Activated T-cell treated with anti-CD3 and anti-CD28 coated beads for 48 hours (primary cell): Measurements from ENCODE around the gene UCHL5.
A peak's percentile ranks its signal among the peaks of the same experiment; 100 is the strongest.
"Not testable (repeated sequence)": the region's sequence is repeated elsewhere in the genome, so short reads cannot be mapped to it uniquely, and the experiment has no call there.

Source experiments
- DNase-seq: peaks from one replicate; pipeline ENCODE4 v3.0.0-alpha.2; 2020; ENCODE audit warnings: low read depth

Gene UCHL5

GRCh38 chr1:193062698-193063463 is 3.7 kb upstream of the UCHL5 start:
- no peak for DNase-seq

- DNase-seq, result no peak
Observed at GRCh38 chr1:193060938-193061337, 1.8 kb upstream of the UCHL5 start.

GRCh38 chr1:193060406-193060805 is 1.2 kb upstream of the UCHL5 start:
- no peak for DNase-seq

- no peak for DNase-seq
Observed at GRCh38 chr1:193060115-193060403, 899 bp upstream of the UCHL5 start.

- peak; percentile 58 for DNase-seq
Observed at GRCh38 chr1:193058529-193059281, 455 bp downstream of the UCHL5 start.

- no peak for DNase-seq
Observed at GRCh38 chr1:193054169-193054675, 4.9 kb downstream of the UCHL5 start.

DNA sequence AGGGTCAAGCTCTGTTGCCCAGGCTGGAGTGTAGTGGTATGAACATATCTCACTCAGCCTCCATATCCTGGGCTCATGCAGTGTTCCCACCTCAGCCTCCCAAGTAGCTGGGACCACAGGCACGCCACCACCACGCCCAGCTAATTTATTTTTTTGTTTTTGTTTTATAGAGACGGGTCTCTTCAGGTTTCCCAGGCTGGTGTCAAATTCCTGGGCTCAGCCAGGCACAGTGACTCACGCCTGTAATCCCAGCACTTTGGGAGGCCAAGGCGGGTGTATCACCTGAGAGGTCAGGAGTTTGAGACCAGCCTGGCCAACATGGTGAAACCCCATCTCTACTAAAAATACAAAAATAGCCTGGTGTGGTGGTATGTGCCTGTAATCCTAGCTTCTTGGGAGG is 10.2 kb downstream of the UCHL5 start:
- DNase-seq, result not testable (repeated sequence)

- no peak for DNase-seq
Observed at GRCh38 chr1:193042766-193043691, 16.1 kb downstream of the UCHL5 start.

DNA sequence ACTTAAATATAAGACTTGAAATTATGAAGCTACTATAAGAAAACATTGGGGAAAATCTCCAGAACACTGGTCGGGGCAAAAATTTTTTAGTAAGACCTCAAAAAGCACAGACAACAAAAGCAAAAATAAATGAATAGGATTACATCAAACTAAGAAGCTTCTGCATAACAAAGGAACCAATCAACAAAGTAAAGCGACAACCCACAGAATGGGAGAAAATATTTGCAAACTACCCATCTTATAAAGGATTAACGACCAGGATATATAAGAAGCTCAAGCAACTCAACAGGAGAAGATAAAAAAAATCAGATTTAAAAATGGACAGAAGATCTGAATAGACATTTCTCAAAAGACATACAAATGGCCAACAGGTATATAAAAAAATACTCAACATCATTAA is 19.1 kb downstream of the UCHL5 start:
- DNase-seq, result no peak

- DNase-seq, result no peak
Observed at GRCh38 chr1:193036337-193037047, 22.7 kb downstream of the UCHL5 start.

DNA sequence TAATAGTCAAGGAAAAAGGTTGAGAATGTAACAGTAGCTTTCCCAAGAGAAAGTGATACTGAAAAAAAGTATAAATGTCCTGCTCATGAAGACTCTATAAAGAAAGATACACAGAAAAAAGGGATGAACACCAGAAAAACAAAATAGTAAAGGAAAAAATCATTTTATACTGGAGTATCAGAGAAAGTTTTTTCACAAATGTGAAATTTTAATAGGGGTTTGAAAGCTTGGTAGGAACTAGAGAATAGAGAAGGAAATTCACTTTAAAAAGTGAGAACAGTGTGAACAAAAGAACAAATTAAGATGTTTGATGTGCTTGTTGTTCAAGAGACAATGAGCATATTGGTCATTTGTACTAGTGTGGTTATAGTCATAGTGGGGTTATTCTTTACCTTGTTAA is 25.6 kb downstream of the UCHL5 start:
- DNase-seq, result no peak

DNA sequence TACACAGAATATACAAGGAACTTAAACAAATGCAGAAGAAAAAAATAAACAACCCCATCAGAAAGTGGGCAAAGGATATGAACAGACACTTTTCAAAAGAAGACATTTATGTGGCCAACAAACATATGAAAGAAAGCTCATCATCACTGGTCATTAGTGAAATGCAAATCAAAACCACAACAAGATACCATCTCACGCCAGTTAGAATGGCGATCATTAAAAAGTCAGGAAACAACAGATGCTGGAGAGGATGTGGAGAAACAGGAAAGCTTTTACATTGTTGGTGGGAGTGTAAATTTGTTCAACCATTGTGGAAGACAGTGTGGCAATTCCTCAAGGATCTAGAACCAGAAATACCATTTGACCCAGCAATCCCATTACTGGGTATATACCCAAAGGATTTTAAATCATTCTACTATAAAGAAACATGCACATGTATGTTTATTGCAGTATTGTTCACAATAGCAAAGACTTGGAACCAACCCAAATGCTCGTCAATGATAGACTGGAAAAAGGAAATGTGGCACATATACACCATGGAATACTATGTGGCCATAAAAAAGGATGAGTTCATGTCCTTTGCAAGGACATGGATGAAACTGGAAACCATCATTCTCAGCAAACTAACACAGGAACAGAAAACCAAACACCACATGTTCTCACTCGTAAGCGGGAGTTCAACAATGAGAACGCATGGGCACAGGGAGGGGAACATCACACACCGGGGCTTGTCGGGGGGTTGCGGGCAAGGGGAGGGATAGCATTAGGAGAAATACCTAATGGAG is 26.3 kb downstream of the UCHL5 start:
- not testable (repeated sequence) for DNase-seq

GRCh38 chr1:193031431-193031830 is 27.7 kb downstream of the UCHL5 start:
- no peak for DNase-seq

- no peak for DNase-seq
Observed at GRCh38 chr1:193030280-193030679, 28.9 kb downstream of the UCHL5 start.

DNA sequence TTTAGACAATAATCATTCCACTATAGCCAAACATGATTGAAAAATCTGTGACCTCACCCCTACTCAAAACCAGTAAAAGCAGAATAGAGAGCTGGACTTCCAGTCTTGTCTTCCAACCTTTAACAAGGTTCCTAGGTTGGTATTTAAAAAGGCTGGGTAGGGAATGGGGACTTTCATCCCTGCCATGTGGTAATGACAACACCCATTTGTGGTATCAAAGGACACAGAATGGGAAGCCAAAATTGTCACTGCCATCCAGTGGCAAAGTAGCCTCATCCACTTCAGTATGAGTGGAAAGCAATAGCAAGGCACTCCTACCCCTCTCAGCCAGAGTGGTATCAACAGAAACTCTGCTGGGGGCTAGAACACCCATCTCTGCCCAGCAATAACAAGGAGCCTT is 33.9 kb downstream of the UCHL5 start:
- DNase-seq, result no peak

DNA sequence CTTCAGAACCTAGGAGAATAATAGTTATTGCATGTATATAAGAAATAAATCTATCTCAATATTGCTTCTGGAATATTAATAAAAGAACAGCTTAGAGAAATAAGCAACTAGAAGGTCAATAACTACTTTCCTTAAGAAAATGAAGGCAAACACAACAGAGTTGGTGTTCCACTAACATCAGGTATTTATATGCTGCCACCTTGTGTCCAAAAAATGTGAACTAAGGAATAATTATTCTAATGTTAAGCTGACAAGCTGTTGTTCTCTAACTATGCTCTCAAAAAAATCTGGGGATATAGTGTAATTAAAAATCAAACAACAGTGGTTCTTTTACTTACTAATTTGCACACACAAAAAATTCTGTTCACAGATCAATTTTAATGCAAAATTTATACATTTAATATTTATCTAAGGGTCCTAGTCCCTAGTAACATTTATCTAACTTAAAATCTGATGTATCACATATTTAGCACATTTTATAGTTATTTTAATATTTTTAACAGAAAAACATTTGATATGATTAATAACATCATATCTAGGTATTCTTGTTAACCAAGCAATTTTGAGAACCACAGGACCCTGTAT is 39.6 kb downstream of the UCHL5 start:
- no peak for DNase-seq

GRCh38 chr1:193016788-193017187 is 42.4 kb downstream of the UCHL5 start:
- no peak for DNase-seq

DNA sequence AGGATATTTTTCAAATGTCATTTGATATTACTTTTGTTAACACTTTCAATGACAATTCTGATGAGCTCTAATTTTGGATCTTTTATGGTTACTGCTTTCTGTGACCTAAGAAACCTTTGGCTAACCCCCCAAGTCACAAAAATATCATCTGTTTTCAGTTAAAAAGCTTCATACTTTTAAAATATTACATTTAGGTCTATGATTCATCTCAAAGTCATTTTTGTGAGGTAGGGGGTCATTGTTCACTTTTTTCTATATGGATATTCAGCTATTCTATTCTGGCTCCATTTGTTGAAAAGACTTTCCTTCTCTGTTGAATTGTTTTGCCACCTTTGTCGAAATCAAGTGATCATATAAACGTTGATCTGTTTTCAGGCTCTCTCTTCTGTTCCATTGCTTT is 44.8 kb downstream of the UCHL5 start:
- DNase-seq, result no peak

GRCh38 chr1:193013707-193014106 is 45.5 kb downstream of the UCHL5 start:
- no peak for DNase-seq

DNA sequence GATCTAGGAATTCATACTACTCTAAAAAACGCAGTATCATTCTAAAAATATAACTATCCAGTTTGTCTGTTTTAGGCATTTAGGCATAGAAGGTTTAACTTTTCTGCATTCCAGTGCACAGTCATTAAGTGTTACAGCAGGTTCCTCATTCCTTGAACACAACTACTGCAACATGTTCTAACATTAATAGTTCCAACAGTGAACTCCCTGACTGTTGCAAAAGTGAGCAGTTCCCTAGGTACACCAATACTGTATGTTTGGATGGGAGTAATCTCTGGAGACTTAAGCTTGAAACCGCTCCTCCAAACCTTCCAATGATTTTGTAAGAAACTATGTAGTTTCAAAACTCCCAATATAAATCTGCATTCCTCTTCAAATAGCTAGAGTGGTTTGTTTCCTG is 46.2 kb downstream of the UCHL5 start:
- no peak for DNase-seq

DNA sequence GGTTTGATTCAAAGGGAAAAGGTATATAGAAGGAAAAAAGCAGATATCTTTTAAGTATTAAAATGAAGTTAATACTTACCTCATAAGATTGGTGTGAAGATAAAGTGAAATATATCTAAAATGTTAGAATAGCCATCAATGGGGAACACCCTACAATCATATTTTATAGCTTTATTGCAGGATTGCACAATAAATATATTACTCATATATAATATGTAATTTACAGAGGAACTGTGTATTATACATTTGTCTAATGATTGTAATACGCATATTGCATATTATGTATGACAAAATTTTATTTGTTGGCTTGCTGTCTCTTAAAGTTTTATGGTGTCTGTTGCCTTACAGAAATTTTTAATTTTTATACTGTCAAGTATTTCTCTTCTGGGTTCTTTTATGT is 47.8 kb downstream of the UCHL5 start:
- no peak for DNase-seq
